NCI-H187 treated with DMSO at 0.1 percent for 48 hours (cell line): ENCODE results near the gene PSPC1.
"Not testable (repeated sequence)": the region's sequence is repeated elsewhere in the genome, so short reads cannot be mapped to it uniquely, and the experiment has no call there.

Source experiments
- DNase-seq: peaks from one replicate; lab custom pipeline; 2025; lab: John Stamatoyannopoulos, UW

PSPC1 gene

DNA sequence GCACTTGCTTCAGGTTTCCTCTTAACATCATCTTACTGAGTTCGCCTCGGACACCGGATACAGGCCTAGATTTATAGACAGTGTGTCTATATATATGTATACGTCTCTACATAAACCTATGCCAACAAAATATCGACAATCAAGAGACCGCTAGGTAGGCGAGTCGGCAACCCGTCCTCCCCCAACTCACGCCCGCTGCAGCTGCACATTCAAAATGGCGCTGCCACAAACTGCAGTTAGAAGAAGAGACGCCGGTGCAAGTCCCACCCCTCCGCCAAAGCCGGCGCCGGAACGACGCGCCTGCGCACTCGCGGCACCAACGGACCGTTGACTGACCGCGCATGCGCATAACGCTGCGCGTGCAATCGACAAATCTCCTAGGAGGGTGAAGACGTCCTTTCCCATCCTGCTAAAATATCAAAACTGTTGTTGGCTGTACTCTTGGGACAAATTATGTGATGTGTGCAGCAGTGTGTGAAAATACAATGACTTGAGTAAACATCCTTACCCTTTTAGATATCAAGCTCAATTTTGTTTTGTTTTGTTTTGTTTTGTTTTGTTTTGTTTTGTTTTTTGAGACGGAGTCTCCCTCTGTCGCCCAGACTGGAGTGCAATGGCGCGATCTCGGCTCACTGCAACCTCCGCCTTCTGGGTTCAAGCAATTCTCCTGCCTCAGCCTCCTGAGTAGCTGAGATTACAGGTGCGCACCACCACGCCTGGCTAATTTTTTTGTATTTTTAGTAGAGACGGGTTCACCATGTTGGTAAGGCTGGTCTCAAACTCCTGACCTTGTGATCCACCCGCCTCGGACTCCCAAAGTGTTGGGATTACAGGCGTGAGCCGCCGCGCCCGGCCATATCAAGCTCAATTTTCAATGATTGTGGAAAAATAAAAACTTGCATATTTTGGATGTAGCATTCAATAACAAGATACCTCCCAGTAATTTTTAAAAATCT lies at the start of gene PSPC1:
Gene PSPC1, minus strand, starts transcription at position 219 of the 956 bp plus-strand sequence. Its CDS starts 188 bp downstream, at position 31.
- DNase-seq = peak; percentile 24

DNA sequence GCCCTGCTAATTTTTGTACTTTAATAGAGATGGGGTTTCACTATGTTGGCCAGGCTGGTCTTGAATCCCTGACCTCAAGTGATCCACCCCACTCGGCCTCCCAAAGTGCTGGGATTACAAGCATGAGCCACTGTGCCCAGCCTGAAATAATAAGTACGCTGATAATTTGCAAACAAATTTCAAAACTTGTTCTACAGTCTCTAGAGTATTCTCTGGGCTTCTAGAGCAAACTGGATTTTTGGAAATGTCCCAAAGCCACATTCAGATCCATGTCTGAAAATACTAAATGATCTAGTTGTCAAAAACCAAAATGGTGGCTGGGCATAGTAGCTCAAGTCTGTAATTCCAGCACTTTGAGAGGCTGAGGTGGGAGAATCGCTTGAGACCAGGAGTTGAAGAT lies 39.9 kb upstream of the PSPC1 start:
- DNase-seq = no peak

DNA sequence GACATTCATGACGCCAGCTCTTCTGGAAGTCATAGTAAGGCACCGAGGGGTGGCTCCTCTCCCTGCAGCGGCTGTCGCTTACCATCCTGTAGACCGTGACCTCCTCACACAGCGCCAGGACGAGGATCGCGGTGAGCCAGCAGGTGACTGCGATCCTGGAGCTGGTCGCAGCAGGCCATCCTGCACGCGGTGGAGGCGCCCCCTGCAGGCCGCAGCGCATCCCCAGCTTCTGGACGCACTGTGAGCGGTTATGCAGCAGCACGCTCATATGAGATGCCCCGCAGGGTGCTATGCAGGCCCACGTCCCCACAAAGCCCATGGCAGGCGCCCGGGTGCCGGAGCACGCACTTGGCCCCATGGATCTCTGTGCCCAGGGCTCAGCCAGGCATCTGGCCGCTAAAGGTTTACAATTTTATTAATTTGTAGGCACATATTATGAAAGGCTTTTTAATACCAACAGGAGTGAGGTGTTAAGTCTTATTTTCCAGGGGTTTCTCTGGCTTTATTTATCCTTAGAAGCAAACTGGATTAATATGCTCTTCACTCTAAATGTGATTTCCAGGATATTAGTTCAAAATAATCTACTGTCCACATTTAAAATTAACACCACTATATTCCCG lies 35.6 kb upstream of the PSPC1 start:
- DNase-seq = no peak

- DNase-seq = no peak
Observed at GRCh38 chr13:19817510-19818158, 34.9 kb upstream of the PSPC1 start.

DNA sequence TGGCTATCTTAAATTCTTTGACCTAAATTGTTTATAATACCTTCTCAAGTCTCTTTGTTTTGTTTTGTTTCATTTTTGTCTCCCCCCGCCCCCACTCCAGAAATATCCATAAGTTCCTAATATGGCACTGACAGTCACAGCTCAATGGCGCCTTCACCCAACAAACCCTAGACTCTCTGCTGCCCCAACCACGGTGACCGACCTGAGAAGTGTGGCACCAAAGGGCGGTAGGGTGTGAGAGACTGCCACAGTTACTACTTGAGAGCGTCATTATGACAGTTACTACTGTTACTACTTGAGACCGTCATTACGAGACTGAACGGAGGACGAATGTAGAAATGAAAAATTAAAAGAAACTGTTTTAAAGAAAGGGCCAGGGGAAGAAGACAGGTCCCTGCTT lies 34.4 kb upstream of the PSPC1 start:
- no peak for DNase-seq

GRCh38 chr13:19815842-19816241 lies 33.1 kb upstream of the PSPC1 start:
- DNase-seq = not testable (repeated sequence)

DNA sequence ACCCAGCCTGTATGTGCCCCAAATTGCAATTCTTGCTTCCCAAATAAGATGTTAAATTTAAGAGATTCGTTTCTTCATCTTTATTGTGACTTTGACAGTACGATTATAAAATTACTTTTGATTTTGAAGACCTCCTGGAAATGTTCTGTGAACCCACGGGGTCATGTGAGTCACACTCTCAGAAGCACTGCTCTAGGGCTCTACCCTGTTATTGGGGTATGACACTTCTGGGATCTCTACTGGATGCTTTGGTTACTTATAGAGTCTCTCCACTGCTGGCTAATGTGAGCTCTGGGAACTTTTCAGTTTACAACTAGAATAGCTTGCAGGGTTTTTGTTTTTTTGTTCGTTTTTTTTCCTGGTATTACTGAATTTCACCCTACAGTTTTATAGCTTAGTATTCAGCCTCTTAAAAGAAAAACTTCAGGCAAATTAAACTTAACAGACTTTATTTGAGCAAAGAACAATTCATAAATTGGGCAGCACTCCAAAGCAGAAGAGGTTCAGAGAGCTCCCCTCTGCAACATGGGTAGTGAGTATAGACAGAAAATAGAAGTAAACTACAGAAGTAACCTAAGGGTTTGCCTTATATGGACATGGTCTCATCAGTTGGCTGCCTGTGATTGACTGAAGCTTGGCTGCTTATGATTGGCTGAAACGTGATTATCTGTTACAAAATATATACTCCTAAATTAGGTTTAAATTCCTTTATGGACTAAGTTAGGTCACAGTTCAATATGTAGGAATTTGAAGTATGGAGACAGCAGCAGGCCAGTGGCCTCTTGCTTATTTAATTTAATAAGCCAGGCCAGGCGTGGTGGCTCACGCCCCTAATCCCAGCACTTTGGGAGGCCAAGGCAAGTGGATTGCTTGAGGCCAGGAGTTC lies 28.5 kb upstream of the PSPC1 start:
- DNase-seq = no peak

DNA sequence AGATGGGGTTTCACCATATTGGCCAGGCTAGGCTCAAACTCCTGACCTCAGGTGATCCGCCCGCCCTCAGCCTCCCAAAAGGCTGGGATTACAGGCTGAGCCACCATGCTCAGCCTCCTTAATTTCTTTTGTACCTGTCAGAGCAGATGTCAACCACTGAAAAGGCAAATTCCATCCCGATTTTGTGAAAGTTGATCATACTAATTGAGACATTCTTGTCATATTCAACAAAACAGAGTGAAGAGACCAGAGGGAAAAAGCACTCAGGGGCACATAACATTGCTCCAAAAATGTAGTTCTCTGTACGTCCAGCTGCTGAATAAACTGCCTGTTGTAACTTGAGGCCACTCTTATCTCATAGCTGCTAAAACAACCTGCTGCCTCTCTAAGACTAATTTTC lies 27.4 kb upstream of the PSPC1 start:
- no peak for DNase-seq

DNA sequence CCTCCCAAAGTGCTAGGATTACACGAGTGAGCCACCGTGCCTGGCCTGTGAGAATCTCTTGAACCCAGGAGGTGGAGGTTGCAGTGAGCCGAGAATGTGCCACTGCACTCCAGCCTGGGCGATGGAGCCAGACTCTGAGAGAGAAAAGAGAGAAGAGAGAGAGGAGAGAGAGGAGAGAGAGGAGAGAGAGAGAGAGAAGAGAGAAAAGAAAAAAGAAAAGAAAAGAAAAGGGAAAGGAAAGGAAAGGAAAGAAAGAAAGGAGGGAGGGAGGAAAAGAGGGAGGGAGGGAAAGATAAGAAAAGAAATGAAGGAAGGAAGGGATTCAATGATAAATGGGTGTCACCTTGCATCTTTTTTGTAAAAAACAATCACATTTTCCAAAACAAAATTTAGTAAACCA lies 23.0 kb upstream of the PSPC1 start:
- DNase-seq = no peak

DNA sequence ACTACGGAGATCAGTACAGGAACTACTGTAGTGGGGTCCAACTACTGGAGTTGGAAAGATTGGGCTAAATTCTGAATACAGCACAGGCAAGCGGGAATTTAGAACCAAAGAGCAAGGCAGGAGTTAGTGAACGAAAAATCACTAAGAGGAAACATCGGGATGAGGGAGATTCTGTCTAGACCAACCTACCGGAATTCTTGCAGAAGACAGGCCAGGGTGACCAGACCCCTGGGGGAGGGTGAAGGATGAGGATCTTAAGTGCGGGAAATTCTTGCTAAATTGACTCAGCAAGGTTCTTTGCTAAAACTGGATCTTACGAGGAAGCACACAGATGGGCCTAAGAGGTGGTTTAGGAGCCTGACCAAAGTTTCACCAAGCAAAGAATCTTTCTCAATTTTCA lies 13.2 kb upstream of the PSPC1 start:
- no peak for DNase-seq

- DNase-seq = no peak
Observed at GRCh38 chr13:19794631-19795030, 11.9 kb upstream of the PSPC1 start.

GRCh38 chr13:19791953-19792537 lies 9.3 kb upstream of the PSPC1 start:
- DNase-seq = no peak

DNA sequence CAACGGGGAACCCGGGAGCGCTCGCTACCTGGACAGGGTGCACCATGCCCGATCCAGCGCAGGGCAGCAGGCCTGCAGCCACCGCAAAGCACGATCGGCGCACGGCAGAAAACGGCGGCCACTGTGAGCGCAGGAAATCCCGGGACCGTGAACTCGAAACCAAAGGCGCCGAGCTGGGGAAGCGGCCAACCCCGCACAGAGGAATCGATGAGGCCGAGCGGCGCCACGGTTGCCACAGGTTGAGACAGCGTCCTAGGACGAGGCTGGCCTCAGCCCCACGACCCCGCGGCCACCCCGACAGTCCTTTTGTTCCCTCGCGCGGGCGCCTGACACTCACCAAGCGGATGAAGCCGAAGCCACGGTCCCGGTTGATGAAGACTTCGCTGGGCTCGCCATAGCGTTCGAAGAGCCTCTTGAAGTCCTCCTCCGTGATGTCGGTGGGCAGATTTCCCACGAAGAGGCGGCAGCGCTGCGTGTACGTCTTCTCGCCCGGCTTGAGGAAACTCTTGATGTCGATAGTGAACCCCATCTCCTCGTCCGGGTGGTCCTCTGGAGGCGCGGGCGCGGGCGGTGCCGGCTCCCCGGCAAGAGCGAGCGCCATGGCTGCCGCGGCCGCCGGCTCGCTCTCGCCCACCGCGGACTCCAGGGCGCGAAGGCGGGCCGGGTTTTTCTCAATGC lies 557 bp downstream of the PSPC1 start:
- DNase-seq = no peak

DNA sequence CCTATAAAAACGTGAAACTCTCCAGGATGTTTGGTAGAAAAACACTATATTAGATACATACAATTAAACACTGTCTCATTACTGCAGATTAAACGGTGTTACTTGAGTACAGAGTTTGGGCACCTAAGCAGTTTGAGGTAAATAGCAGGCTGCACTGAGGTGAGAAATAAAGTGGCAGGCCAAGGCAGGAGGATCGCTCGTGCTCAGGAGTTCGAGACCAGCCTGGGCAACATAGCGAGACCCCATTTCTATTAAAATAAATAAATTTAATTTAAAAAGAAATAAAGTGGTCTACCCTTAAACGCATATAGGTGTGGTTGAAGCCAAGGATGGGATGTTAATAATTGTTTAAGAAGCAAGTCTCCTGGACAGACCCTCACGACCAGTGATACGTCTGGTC lies 1.2 kb downstream of the PSPC1 start:
- no peak for DNase-seq

DNA sequence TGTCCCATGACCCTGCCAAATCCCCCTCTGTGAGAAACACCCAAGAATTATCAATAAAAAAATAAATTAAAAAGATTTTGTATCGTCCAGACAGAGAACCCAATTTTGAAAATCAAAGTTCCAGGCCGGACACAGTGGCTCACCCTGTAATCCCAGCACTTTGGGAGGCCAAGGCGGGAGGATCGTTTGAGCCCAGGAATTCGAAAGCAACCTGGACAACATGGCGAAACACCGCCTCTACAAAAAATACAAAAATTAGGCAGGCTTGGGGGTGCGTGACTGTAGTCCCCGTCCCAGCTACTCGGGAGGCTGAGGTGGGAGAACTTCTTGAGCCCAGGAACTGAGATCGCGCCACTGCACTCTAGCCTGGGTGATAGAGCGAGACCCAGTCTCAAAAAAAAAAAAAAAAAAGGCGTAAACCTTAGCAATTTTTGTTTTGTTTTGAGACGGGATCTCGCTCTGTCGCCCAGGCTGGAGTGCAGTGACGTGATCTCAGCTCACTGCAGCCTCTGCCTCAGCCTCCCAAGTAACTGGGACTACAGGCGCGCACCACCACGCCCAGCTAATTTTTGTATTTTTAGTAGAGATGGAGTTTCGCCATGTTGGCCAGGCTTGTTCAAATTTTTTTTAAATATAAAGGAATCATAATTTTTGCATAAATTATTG lies 1.9 kb downstream of the PSPC1 start:
- DNase-seq = not testable (repeated sequence)

DNA sequence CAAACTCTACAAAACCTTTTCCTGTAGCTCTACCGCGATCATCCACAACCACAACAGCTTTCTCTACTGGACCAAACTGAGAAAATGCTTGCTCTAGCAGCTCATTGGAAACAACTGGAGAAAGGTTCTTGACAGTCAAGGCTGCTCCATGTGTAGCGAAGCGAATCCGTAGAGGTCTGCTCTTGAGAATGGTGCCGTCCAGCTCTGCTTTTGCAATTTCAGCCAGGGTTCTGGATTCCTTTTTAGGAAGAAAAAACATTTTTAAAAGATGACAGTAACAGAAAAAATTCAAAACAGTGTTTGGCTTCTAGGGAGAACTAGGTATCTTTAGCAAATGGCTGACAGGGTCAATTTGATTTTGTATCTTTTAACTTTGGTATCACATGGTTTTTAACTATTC lies 10.4 kb downstream of the PSPC1 start:
- DNase-seq = no peak

DNA sequence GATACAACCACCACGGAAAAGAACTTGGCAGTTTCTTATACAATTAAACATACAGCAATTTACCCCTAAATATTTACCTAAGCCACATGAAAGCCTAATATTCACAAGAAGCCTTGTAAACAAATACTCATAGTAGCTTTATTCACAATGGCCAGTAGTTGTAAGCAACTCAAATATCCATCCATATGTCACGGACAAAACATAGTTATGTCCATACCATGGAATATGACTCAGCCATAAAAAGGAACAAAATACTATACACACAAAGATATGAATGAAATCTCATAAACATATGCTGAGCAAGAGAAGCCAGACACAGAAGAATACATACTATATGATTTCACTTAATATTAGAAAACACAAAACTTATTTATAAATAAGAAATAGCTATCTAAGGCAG lies 12.9 kb downstream of the PSPC1 start:
- no peak for DNase-seq

DNA sequence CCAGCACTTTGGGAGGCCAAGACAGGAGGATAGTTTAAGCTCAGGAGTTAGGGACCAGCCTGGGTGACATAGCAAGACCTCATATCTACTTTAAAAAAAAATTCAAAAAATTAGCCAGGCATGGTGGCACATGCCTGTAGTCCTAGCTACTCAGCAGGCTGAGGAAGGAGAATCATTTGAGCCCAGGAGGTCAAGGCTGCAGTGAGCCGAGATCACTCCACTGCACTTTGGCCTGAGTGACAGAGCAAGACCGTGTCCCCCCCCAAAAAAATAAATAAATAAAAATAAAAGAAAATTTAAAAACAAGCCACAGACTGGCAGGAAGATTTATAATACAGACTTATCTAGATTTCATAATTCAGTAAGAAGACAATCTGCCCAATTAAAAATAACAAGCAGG lies 14.8 kb downstream of the PSPC1 start:
- DNase-seq = no peak

- no peak for DNase-seq
Observed at GRCh38 chr13:19766591-19766990, 16.2 kb downstream of the PSPC1 start.

DNA sequence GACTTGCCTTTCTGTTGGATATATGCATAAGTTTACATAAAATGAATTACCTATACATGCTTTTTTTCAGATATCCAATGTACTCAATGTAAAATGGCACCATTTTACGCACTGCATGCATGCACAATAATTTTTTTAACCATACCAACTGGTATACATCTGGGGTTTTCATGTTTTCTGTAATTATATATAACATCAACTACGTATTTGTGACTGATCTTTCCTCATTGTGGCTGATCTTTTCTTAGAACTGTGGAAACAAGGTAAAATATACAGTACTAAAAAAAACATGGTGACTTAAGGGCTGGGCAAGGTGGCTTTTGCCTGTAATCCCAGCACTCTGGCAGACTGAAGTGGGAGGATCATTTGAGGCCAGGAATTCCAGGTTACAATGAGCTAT lies 18.5 kb downstream of the PSPC1 start:
- DNase-seq = no peak
